Measurements from ENCODE around the gene PNPLA6.

The PNPLA6 gene

DNA sequence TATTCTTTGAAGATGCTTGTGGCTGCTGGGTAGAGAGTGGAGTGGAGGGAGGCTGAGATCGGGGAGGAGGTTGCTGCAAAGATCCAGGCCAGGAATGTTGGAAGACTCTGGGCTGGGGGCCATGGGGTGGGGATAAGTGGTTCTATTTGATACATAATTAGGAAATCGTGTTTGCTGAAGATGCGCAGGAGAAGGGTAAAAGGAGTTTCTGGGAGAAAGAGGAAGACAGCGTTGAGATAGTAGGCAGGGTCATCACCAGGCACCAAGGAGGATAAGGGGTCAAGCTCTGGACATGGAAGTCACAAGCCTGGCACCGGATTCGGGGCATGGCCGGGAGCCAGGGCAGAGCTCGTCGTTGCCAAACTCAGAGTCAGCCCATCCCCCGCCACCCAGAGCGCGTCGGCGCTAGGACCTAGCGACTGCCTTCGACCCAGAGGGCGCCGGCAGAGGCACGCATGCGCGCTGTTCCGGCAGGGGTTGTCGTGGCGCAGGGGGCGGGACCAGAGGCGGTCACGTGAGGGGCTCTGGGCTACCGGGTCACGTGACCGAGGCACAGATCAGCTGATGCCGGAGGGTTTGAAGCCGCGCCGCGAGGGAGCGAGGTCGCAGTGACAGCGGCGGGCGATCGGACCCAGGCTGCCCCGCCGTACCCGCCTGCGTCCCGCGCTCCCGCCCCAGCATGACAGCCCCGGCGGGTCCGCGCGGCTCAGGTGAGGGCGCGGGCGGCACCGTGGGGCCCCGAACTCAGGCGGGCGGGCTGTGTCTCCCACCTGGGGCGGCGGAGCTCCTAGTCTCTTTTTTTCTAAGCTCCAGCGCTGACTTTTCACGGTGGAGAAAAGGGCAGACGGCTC, 13.2 kb upstream of the PNPLA6 start, which contains the start of gene MCOLN1:
MCOLN1 (plus strand) TSS at position 553 of the 851 bp plus-strand sequence; CDS start at position 680, 127 bp downstream.
- Histone ChIP-seq H3K36me3 (ENCODE audit: insufficient read depth, low read length) (no peaks in the 10 kb centered on the region), H3K4me1 (ENCODE audit: insufficient read depth, low read length) (no peaks in the 10 kb centered on the region; the same call in 1 of the 2 replicates), H3K9me3 (ENCODE audit: control insufficient read depth, insufficient read depth, low read length) (no peaks in the 10 kb centered on the region), H3K9ac (ENCODE audit: low read depth, low read length) (peak within 1 kb of the TSS; percentile 64)

GRCh38 chr19:7522923-7523667, 12.4 kb upstream of the PNPLA6 start:
- H3K9ac ChIP-seq (ENCODE audit: low read depth, low read length), result peak overlapping the region; percentile 64
- H3K4me1 ChIP-seq (ENCODE audit: insufficient read depth, low read length), result no peaks in the 10 kb centered on the region; the same call in 1 of the 2 replicates
- no peaks in the 10 kb centered on the region for H3K9me3 ChIP-seq (ENCODE audit: control insufficient read depth, insufficient read depth, low read length)
- no peaks in the 10 kb centered on the region for H3K36me3 ChIP-seq (ENCODE audit: insufficient read depth, low read length)

GRCh38 chr19:7524523-7524922, 11.0 kb upstream of the PNPLA6 start:
- no peak overlapping the region for H3K9ac ChIP-seq (ENCODE audit: low read depth, low read length)

GRCh38 chr19:7524992-7525739, 10.4 kb upstream of the PNPLA6 start:
- Histone ChIP-seq H3K4me1 (ENCODE audit: insufficient read depth, low read length) (no peaks in the 10 kb centered on the region; the same call in 1 of the 2 replicates), H3K36me3 (ENCODE audit: insufficient read depth, low read length) (no peaks in the 10 kb centered on the region)

More at GRCh38 chr19:7524523-7524922, 11.0 kb upstream of the PNPLA6 start:
- Histone ChIP-seq H3K36me3 (ENCODE audit: insufficient read depth, low read length) (no peaks in the 10 kb centered on the region), H3K9me3 (ENCODE audit: control insufficient read depth, insufficient read depth, low read length) (no peaks in the 10 kb centered on the region), H3K4me1 (ENCODE audit: insufficient read depth, low read length) (no peaks in the 10 kb centered on the region; the same call in 1 of the 2 replicates)

DNA sequence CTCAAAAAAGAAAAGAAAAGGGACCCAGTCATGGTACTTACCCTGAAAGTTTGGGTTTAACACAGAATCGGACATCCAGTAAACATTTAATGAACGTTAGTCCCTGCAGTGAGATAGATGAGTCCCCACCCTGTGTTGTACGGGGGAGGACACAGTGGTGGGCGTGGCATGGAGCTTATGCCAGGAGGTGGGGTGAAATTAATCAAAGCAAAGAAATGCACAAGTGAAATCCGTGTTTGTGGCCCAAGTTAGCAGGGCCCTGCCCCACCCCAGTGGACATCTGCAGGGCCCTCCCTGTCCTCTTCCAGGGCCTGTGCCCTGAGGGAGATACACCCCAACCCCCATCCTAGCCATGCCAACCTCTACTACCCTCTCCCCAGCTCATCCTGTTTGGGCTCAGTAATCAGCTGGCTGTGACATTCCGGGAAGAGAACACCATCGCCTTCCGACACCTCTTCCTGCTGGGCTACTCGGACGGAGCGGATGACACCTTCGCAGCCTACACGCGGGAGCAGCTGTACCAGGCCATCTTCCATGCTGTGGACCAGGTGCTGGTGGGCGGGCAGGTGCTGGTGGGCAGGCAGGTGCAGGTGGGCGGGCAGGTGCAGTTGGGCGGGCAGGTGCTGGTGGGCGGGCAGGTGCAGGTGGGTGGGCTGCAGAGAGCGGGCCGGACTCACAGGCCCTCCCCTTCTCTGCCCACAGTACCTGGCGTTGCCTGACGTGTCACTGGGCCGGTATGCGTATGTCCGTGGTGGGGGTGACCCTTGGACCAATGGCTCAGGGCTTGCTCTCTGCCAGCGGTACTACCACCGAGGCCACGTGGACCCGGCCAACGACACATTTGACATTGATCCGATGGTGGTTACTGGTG, 9.2 kb upstream of the PNPLA6 start:
- Histone ChIP-seq H3K9me3 (ENCODE audit: control insufficient read depth, insufficient read depth, low read length) (no peaks in the 10 kb centered on the region), H3K9ac (ENCODE audit: low read depth, low read length) (no peak overlapping the region), H3K36me3 (ENCODE audit: insufficient read depth, low read length) (no peaks in the 10 kb centered on the region), H3K4me1 (ENCODE audit: insufficient read depth, low read length) (no peaks in the 10 kb centered on the region; the same call in 1 of the 2 replicates)

More at GRCh38 chr19:7524992-7525739, 10.4 kb upstream of the PNPLA6 start:
- no peak overlapping the region for H3K9ac ChIP-seq (ENCODE audit: low read depth, low read length)
- no peaks in the 10 kb centered on the region for H3K9me3 ChIP-seq (ENCODE audit: control insufficient read depth, insufficient read depth, low read length)

DNA sequence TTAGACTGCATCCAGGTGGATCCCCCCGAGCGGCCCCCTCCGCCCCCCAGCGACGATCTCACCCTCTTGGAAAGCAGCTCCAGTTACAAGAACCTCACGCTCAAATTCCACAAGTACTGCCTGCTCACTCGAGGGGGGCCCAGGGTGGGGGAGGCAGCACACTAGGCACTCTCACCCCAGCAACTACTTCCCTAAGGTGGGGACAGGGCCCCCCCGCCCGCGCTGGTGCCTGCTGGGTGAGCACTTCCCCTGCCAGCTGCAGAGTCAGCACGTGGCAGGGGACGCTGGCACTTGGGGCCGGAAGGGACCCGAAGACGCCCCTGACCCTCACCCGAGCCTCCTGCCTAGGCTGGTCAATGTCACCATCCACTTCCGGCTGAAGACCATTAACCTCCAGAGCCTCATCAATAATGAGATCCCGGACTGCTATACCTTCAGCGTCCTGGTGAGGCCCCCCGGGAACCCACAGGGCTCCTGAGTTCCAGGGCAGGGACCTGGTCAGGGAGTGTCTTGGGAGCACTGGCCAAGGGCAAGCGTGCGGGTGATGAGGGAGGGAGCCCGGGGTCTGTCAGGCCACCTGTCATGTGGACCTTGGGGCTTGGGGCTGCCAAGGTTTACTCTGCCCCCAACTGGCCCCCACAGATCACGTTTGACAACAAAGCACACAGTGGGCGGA, 7.9 kb upstream of the PNPLA6 start:
- H3K36me3 ChIP-seq (ENCODE audit: insufficient read depth, low read length), result no peaks in the 10 kb centered on the region
- H3K4me1 ChIP-seq (ENCODE audit: insufficient read depth, low read length), result no peaks in the 10 kb centered on the region; the same call in 1 of the 2 replicates
- H3K9ac ChIP-seq (ENCODE audit: low read depth, low read length), result no peak overlapping the region
- no peaks in the 10 kb centered on the region for H3K9me3 ChIP-seq (ENCODE audit: control insufficient read depth, insufficient read depth, low read length)

DNA sequence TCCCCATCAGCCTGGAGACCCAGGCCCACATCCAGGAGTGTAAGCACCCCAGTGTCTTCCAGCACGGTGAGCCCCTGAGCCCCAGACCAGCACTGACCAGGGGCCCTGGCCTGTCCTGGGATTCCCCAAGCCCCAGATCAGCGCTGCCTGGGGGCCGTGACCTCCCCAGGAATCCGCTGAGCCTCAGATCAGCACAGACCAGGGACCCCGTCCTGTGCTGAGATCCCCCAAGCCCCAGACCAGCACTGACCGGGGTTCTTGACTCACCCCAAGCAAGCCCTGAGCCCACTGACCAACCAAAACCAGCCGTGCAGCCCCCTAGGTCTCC, 7.4 kb upstream of the PNPLA6 start:
- H3K9ac ChIP-seq (ENCODE audit: low read depth, low read length), result no peak overlapping the region
- H3K4me1 ChIP-seq (ENCODE audit: insufficient read depth, low read length), result no peaks in the 10 kb centered on the region; the same call in 1 of the 2 replicates
- no peaks in the 10 kb centered on the region for H3K9me3 ChIP-seq (ENCODE audit: control insufficient read depth, insufficient read depth, low read length)
- no peaks in the 10 kb centered on the region for H3K36me3 ChIP-seq (ENCODE audit: insufficient read depth, low read length)

DNA sequence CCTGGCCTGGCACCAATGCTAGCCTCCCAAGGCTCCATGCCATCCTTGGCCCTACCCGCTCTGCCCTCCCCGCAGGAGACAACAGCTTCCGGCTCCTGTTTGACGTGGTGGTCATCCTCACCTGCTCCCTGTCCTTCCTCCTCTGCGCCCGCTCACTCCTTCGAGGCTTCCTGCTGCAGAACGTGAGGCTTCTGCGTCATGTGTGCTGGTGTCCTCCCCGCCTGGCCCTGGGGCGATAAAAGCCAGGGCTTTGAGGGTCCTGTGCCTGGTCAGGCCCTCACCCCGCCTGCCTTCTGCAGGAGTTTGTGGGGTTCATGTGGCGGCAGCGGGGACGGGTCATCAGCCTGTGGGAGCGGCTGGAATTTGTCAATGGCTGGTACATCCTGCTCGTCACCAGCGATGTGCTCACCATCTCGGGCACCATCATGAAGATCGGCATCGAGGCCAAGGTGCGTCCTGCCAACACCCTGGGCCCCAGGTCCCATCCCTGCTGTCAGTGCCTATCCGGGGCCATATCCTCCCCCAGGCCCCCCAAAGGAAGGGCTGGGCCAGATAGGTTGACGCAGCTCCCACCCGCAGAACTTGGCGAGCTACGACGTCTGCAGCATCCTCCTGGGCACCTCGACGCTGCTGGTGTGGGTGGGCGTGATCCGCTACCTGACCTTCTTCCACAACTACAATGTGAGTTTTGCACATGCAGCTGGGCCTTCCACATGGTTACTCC, 6.8 kb upstream of the PNPLA6 start:
- H3K9me3 ChIP-seq (ENCODE audit: control insufficient read depth, insufficient read depth, low read length), result no peaks in the 10 kb centered on the region
- no peaks in the 10 kb centered on the region for H3K4me1 ChIP-seq (ENCODE audit: insufficient read depth, low read length)
- no peak overlapping the region for H3K9ac ChIP-seq (ENCODE audit: low read depth, low read length)
- no peaks in the 10 kb centered on the region for H3K36me3 ChIP-seq (ENCODE audit: insufficient read depth, low read length)

- no peaks in the 10 kb centered on the region for H3K4me1 ChIP-seq (ENCODE audit: insufficient read depth, low read length)
- H3K9me3 ChIP-seq (ENCODE audit: control insufficient read depth, insufficient read depth, low read length), result no peaks in the 10 kb centered on the region
- H3K36me3 ChIP-seq (ENCODE audit: insufficient read depth, low read length), result no peaks in the 10 kb centered on the region
- no peak overlapping the region for H3K9ac ChIP-seq (ENCODE audit: low read depth, low read length)
Measured at GRCh38 chr19:7529246-7529600, 6.3 kb upstream of the PNPLA6 start.

- H3K36me3 ChIP-seq (ENCODE audit: insufficient read depth, low read length), result no peaks in the 10 kb centered on the region
- no peak overlapping the region for H3K9ac ChIP-seq (ENCODE audit: low read depth, low read length)
- no peaks in the 10 kb centered on the region for H3K9me3 ChIP-seq (ENCODE audit: control insufficient read depth, insufficient read depth, low read length)
- no peaks in the 10 kb centered on the region for H3K4me1 ChIP-seq (ENCODE audit: insufficient read depth, low read length)
Measured at GRCh38 chr19:7529610-7530490, 5.7 kb upstream of the PNPLA6 start.

DNA sequence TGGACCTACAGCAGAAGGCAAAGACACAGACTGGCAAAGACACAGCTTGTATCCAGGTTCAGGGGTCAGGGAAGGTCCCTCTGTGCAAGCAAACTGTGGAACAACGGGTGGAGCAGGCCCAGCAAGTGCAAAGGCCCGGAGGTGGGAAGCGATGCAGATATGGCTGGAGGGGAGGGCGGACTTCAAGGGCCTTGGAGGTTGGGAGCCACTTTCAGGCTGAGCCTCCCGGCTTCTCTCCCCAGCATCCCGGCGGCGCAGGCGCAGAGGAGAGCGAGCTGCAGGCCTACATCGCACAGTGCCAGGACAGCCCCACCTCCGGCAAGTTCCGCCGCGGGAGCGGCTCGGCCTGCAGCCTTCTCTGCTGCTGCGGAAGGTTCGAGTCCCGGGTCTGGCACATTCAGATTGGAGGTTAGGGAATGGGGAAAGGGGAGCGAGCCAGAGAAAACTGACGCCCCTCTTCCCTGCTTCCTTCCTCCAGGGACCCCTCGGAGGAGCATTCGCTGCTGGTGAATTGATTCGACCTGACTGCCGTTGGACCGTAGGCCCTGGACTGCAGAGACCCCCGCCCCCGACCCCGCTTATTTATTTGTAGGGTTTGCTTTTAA, 2.1 kb upstream of the PNPLA6 start:
- Histone ChIP-seq H3K9ac (ENCODE audit: low read depth, low read length) (peak overlapping the region; percentile 70; the same call in 1 of the 2 replicates), H3K36me3 (ENCODE audit: insufficient read depth, low read length) (no peaks in the 10 kb centered on the region)

More for the DNA sequence above, 2.1 kb upstream of the PNPLA6 start:
- no peaks in the 10 kb centered on the region for H3K9me3 ChIP-seq (ENCODE audit: control insufficient read depth, insufficient read depth, low read length)
- H3K4me1 ChIP-seq (ENCODE audit: insufficient read depth, low read length), result no peaks in the 10 kb centered on the region
